Gastrocnemius medialis (tissue), 4 donors: Measurements from ENCODE around the gene SMURF1. TPM values are rescaled to one million over a fixed set of nuclear protein-coding genes. Genes with fewer than 3 reads are reported as not detected.

Experiments used
- ATAC-seq, 2 donors: fragments of 150-250 bp; one replicate each; pipeline ENCODE4 v1.9.1; 2016
- DNase-seq, 2 donors: peaks; one replicate each; pipeline ENCODE4 v3.0.0-alpha.2; 2019
- H3K27ac ChIP-seq, 4 donors: fragments of 200-600 bp; sonication (generic); 1 replicate in 1 of 4; 2 replicates in 3 of 4; pipeline ENCODE4 v1.5.1; 2016 to 2018; ENCODE audit warnings: mild to moderate bottlenecking in 2 of 4, moderate library complexity in 1 of 4
- H3K27me3 ChIP-seq, 3 donors: fragments of 200-600 bp; sonication (generic) in 2 of 3; 1 replicate in 1 of 3; 2 replicates in 2 of 3; pipeline versions ENCODE4 v1.5.1 to v1.6.0; 2016 to 2019; ENCODE audit warnings: mild to moderate bottlenecking in 1 of 3, moderate library complexity in 1 of 3
- H3K36me3 ChIP-seq, 2 donors: fragments of 200-600 bp; sonication (generic) in 1 of 2; one replicate each; pipeline ENCODE4 v1.5.1; 2017 to 2018
- H3K4me1 ChIP-seq, 2 donors: fragments of 200-600 bp; sonication (generic) in 1 of 2; one replicate each; pipeline ENCODE4 v1.5.1; 2016 to 2017; ENCODE audit warnings: mild to moderate bottlenecking in 2 of 2
- H3K4me3 ChIP-seq, 4 donors: fragments of 200-600 bp; sonication (generic) in 3 of 4; 1 replicate in 1 of 4; 2 replicates in 3 of 4; pipeline ENCODE4 v1.5.1; 2016 to 2019; ENCODE audit warnings: mild to moderate bottlenecking in 2 of 4
- H3K9me3 ChIP-seq, 3 donors: fragments of 200-600 bp; sonication (generic) in 2 of 3; 1 replicate in 1 of 3; 2 replicates in 2 of 3; pipeline ENCODE4 v1.5.1; 2016 to 2019
- POLR2A ChIP-seq, 2 donors: fragments of 450-650 bp; IDR thresholded peaks; one replicate each; pipeline ENCODE4 v1.6.1; 2017; ENCODE audit warnings: antibody characterized with exemption in 2 of 2, mild to moderate bottlenecking in 2 of 2, moderate library complexity in 2 of 2
- in situ Hi-C, 4 donors: fragments of 200-750 bp; cut with MboI; loops; one replicate each; pipeline versions ENCODE4 v1.15.0 to v1.8.0; 2017; ENCODE audit warnings: low sequenced_read_pairs in 4 of 4
- intact Hi-C: fragments of 100-400 bp; cut with DNase I; formaldehyde crosslinking; loops from one replicate; pipeline ENCODE4 v1.15.1; 2023; ENCODE audit warnings: low total_unique reads
- total RNA-seq, 4 donors: library from RNA; depleted of rRNA; stranded (reverse); fragments of >200 nt; gene quantifications; one replicate each; pipeline versions ENCODE4 v1.1.0 to v1.2.3, GENCODE V29; 2016
- TF ChIP-seq, protein P1 (sequence below), 5 experiments: fragments of 450-650 bp in 3 of 5; fragments of 200-600 bp in 2 of 5; sonication (generic) in 2 of 5; IDR thresholded peaks in 4 of 5; conservative IDR thresholded peaks in 1 of 5; 1 replicate in 4 of 5; 2 replicates in 1 of 5; pipeline ENCODE4 v1.5.1; 2016 to 2019; ENCODE audit warnings: antibody characterized with exemption in 5 of 5, mild to moderate bottlenecking in 3 of 5, moderate library complexity in 3 of 5

Gene SMURF1
- total RNA-seq, 4 donors from 2014 or later = 15.4 to 44.8 (median 18.3) TPM

DNA sequence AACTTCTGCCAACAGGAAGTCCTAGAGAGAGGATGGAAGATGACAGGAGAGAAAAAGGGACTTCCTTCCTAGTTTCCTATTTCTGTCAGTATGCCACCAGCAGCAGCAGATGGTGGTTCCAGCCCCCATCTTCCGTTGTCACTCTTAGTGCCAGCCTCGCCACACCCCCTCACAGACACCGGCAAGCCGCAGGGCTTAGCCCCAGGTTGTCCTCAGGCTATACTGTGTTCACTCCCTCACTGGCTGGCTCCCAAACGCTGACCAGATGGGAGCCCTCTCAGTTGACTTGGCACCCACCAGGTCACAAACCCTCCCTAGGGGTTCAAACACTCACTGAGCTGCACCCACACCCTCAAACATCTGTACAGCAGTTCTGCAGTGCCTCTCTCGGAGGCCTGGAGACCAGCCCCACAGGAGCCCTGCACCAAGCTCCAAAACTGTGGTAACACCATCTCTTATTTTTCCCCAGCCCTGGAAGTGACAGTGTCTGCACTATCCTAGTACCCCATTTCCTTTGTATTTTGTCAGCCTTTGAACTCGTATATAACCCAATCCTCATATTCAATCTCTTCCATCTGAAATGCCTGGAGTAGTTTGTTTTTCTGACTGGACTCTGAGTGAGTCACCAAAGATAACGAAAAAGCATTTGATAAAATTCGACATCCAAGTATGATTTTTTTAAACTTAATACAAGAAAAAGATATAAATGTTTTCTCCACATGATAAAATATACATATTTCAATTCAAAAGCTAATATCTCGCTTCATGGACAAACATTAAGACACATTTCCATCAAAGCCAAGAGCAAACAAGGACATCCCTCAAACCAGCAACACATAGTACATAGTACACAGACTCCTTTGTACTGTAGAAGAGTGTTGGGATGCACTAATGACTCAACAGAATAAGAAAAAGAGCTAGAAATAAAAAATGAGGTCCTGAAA, 34.5 kb downstream of the SMURF1 start:
- in situ Hi-C loops (no loop called here), intact Hi-C loops (no loop called here)
- no peaks in the 10 kb centered on the region for H3K36me3 ChIP-seq
- peaks cover 42 to 44% of the 10 kb centered on the region in 2 donors for H3K4me1 ChIP-seq
- no peaks in the 10 kb centered on the region for H3K9me3 ChIP-seq
- no peak overlapping the region for H3K4me3 ChIP-seq
- peak overlapping the region; percentile 24 to 52 (median 40) for H3K27ac ChIP-seq
- TF ChIP-seq, protein P1, sequence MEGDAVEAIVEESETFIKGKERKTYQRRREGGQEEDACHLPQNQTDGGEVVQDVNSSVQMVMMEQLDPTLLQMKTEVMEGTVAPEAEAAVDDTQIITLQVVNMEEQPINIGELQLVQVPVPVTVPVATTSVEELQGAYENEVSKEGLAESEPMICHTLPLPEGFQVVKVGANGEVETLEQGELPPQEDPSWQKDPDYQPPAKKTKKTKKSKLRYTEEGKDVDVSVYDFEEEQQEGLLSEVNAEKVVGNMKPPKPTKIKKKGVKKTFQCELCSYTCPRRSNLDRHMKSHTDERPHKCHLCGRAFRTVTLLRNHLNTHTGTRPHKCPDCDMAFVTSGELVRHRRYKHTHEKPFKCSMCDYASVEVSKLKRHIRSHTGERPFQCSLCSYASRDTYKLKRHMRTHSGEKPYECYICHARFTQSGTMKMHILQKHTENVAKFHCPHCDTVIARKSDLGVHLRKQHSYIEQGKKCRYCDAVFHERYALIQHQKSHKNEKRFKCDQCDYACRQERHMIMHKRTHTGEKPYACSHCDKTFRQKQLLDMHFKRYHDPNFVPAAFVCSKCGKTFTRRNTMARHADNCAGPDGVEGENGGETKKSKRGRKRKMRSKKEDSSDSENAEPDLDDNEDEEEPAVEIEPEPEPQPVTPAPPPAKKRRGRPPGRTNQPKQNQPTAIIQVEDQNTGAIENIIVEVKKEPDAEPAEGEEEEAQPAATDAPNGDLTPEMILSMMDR (IDR thresholded peaks at IDR 0.05 in 4 of 5, conservative IDR thresholded peaks at IDR 0.05 in 1 of 5) = no peak
- TF ChIP-seq POLR2A (IDR thresholded peaks at IDR 0.05) = no peak
- DNase-seq (no peak), ATAC-seq (no peak)
- H3K27me3 ChIP-seq = no peaks in the 10 kb centered on the region

DNA sequence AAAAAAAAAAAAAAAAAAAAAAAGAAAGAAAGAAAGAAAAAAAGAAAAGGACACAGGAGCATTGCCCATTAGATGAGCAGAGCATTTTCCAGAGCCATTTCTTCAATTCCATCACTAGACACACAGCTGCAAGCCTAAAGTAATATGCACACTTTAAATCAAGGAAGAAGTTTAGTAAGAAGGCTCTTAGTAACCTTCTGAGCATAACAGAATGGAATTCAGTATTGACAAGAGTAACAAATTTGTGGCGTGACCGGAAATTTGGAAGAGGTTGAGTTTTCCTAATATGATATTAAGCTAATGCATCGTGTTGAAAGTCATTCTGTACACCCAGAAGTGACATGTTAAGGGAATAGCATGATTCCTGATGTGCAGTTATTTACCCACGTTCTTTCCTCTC, 35.3 kb downstream of the SMURF1 start:
- Histone ChIP-seq H3K4me3 (no peak overlapping the region), H3K9me3 (no peaks in the 10 kb centered on the region), H3K27me3 (no peaks in the 10 kb centered on the region), H3K27ac (peak overlapping the region; percentile 24 to 52 (median 40)), H3K36me3 (no peaks in the 10 kb centered on the region), H3K4me1 (peaks cover 43 to 51% of the 10 kb centered on the region in 2 donors)
- DNase-seq (no peak), ATAC-seq (peak in 1 of 2 donors; percentile 11)
- no peak for TF ChIP-seq POLR2A (IDR thresholded peaks at IDR 0.05)
- TF ChIP-seq, protein P1 (IDR thresholded peaks at IDR 0.05 in 4 of 5, conservative IDR thresholded peaks at IDR 0.05 in 1 of 5) = no peak
- in situ Hi-C loops = no loop called here
- intact Hi-C loops = no loop called here

DNA sequence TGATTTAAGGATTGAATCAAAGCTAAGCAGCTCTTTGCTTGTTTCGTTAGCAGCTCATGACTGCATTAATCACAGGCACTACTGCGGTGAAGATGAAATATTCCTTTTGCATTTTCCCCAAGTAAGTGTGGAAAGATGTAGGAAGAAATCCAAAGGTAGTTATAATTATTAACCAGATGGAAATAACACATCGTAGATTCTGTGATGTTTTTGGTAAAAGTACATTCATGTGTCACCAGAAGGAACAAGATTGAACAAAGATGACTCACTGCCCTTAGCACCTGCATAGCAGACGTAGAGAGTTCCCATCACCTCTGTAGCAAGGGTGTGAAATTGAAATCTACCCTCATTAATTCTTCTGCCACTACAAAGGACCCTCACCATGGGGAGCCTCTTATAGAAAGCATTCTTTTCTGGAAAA, 37.1 kb downstream of the SMURF1 start:
- ATAC-seq (no peak), DNase-seq (no peak)
- in situ Hi-C loops (no loop called here), intact Hi-C loops (no loop called here)
- no peaks in the 10 kb centered on the region for H3K9me3 ChIP-seq
- H3K4me1 ChIP-seq = peaks cover 44 to 56% of the 10 kb centered on the region in 2 donors
- H3K4me3 ChIP-seq = no peak overlapping the region
- no peaks in the 10 kb centered on the region for H3K27me3 ChIP-seq
- peak overlapping the region; percentile 3 to 48 (median 24) for H3K27ac ChIP-seq
- TF ChIP-seq, protein P1 (IDR thresholded peaks at IDR 0.05 in 4 of 5, conservative IDR thresholded peaks at IDR 0.05 in 1 of 5) = no peak
- no peak for TF ChIP-seq POLR2A (IDR thresholded peaks at IDR 0.05)
- H3K36me3 ChIP-seq = no peaks in the 10 kb centered on the region

DNA sequence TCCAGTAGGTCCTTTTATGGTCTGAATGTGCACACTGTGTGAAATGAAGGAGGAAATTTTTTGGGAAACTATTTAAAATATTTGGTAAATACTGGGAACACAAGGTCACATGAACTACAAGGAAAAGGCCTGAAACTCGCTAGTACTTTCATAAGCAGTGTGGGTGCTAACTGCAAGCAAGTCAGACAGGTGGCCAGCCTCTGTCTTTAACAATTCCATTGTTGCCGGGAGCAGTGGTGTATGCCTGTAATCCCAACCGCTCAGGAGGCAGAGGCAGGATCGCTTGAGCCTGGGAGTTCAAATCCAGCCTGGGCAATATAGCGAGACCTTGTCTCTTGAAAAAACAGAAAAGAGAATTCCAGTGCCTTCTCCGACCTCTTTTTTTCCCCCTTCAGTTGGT, 37.5 kb downstream of the SMURF1 start:
- Histone ChIP-seq H3K9me3 (no peaks in the 10 kb centered on the region), H3K4me3 (no peak overlapping the region), H3K36me3 (no peaks in the 10 kb centered on the region), H3K4me1 (peaks cover 42 to 56% of the 10 kb centered on the region in 2 donors), H3K27me3 (no peaks in the 10 kb centered on the region), H3K27ac (peak overlapping the region; percentile 3 to 48 (median 24))
- intact Hi-C loops (no loop called here), in situ Hi-C loops (no loop called here)
- DNase-seq = no peak
- TF ChIP-seq, protein P1 (IDR thresholded peaks at IDR 0.05 in 4 of 5, conservative IDR thresholded peaks at IDR 0.05 in 1 of 5) = no peak
- TF ChIP-seq POLR2A (IDR thresholded peaks at IDR 0.05) = no peak
- ATAC-seq = no peak
